Suprapubic skin (tissue), 2 donors: ENCODE data around the gene PAQR7.

Experiments
- EP300 ChIP-seq: sonication (generic); formaldehyde crosslinking; IDR thresholded peaks from one replicate; pipeline ENCODE4 v1.6.1; 2017; ENCODE audit warnings: antibody characterized with exemption
- POLR2A ChIP-seq, 2 donors: fragments of 450-650 bp; IDR thresholded peaks; one replicate each; pipeline ENCODE4 v1.6.1; 2017; ENCODE audit warnings: antibody characterized with exemption in 2 of 2, mild to moderate bottlenecking in 2 of 2, moderate library complexity in 2 of 2

DNA sequence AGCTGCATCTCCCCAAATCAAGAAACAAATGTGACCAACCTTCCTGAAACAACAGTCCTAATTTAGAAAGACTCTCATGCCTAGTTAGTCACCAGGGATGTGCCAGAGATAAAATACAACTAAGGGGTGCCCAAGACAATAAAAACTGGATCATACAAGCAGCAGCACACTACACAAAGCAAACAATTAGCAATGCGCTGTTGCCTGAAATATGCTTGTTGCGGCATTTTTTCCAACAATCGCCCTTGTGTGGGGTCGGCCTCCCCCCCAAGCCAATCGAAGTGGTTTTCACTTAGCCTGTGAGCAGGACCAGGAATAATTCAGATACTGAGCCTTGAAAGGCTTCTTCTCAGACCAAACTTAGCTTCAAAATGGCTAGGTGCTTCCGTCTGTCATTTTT, 32.1 kb upstream of the PAQR7 start:
- no peak for TF ChIP-seq POLR2A (IDR thresholded peaks at IDR 0.05)
- TF ChIP-seq EP300 = no peak
